ENCODE measurements around the gene SFTPA1. TPM values are rescaled to one million over a fixed set of nuclear protein-coding genes. Genes with fewer than 3 reads are reported as not detected.

The SFTPA1 gene
- total and polyA plus RNA-seq, 9 of the 15 experiments (the other 6 are each of a cell fraction or from before 2014, with no cell fraction given) = 0.04 to 3.5 (median 0.08) TPM; not detected in 5

Other genes with a start within 250 kb of the SFTPA1 start
- 3.6 and 4.9 TPM in 2 replicates for gene ZCCHC24, start 165.3 kb upstream of the SFTPA1 start, total RNA-seq (2014; rRNA removed)
- 3.9 and 4.0 TPM in 2 replicates for gene ZCCHC24, start 165.3 kb upstream of the SFTPA1 start, total RNA-seq (2014; rRNA removed; fragmentation: Illumina TruSeq; extraction: Trizol)
- gene ZCCHC24, start 165.3 kb upstream of the SFTPA1 start, total RNA-seq (2015; rRNA removed; fragmentation: Illumina TruSeq; extraction: Trizol) = 5.5 and 5.7 TPM in 2 replicates
- 11.0 and 11.5 TPM in 2 replicates for gene ZCCHC24, start 165.3 kb upstream of the SFTPA1 start, total RNA-seq (2021)
- 4.6 and 5.0 TPM in 2 replicates for gene ZCCHC24, start 165.3 kb upstream of the SFTPA1 start, polyA plus RNA-seq (2011; rRNA removed)
- gene ZCCHC24, start 165.3 kb upstream of the SFTPA1 start, polyA plus RNA-seq (2014; fragmentation: Illumina TruSeq; extraction: Trizol) = 7.0 and 7.6 TPM in 2 replicates
- under 1 TPM; 0.84 to 0.86 TPM for gene ZCCHC24, start 165.3 kb upstream of the SFTPA1 start, polyA plus RNA-seq (2014; fragmentation: Nextera tagmentation; extraction: Ambion mirVana)
- gene ZCCHC24, start 165.3 kb upstream of the SFTPA1 start, polyA plus RNA-seq (2014; rRNA removed) = 5.1 and 6.0 TPM in 2 replicates
- gene EIF5AL1, start 98.4 kb upstream of the SFTPA1 start, total RNA-seq (2014; rRNA removed) = 0.65 and 0.68 TPM in 2 replicates
- 0.80 and 0.83 TPM in 2 replicates for gene EIF5AL1, start 98.4 kb upstream of the SFTPA1 start, total RNA-seq (2014; rRNA removed; fragmentation: Illumina TruSeq; extraction: Trizol)
- 0.18 and 0.30 TPM in 2 replicates for gene EIF5AL1, start 98.4 kb upstream of the SFTPA1 start, total RNA-seq (2015; rRNA removed; fragmentation: Illumina TruSeq; extraction: Trizol)
- 0.27 and 0.31 TPM in 2 replicates for gene EIF5AL1, start 98.4 kb upstream of the SFTPA1 start, total RNA-seq (2021)
- gene EIF5AL1, start 98.4 kb upstream of the SFTPA1 start, polyA plus RNA-seq (2011; rRNA removed) = 1.6 and 1.8 TPM in 2 replicates
- gene EIF5AL1, start 98.4 kb upstream of the SFTPA1 start, polyA plus RNA-seq (2014; fragmentation: Illumina TruSeq; extraction: Trizol) = 3.2 and 3.4 TPM in 2 replicates
- gene EIF5AL1, start 98.4 kb upstream of the SFTPA1 start, polyA plus RNA-seq (2014; fragmentation: Nextera tagmentation; extraction: Ambion mirVana) = under 1 TPM in 1 of 2 experiments, not detected in 1; 0.03 TPM
- gene EIF5AL1, start 98.4 kb upstream of the SFTPA1 start, polyA plus RNA-seq (2014; rRNA removed) = 0.37 and 0.43 TPM in 2 replicates
- gene SFTPA2, start 50.5 kb upstream of the SFTPA1 start, total RNA-seq (2014; rRNA removed) = not detected in 2 replicates
- not detected in 2 replicates for gene SFTPA2, start 50.5 kb upstream of the SFTPA1 start, total RNA-seq (2014; rRNA removed; fragmentation: Illumina TruSeq; extraction: Trizol)
- not detected in 2 replicates for gene SFTPA2, start 50.5 kb upstream of the SFTPA1 start, total RNA-seq (2015; rRNA removed; fragmentation: Illumina TruSeq; extraction: Trizol)
- 4.1 and 5.3 TPM in 2 replicates for gene SFTPA2, start 50.5 kb upstream of the SFTPA1 start, total RNA-seq (2021)
- gene SFTPA2, start 50.5 kb upstream of the SFTPA1 start, polyA plus RNA-seq (2011; rRNA removed) = not detected in 2 replicates
- gene SFTPA2, start 50.5 kb upstream of the SFTPA1 start, polyA plus RNA-seq (2014; fragmentation: Illumina TruSeq; extraction: Trizol) = not detected in 2 replicates
- not detected for gene SFTPA2, start 50.5 kb upstream of the SFTPA1 start, polyA plus RNA-seq (2014; fragmentation: Nextera tagmentation; extraction: Ambion mirVana)
- not detected in 2 replicates for gene SFTPA2, start 50.5 kb upstream of the SFTPA1 start, polyA plus RNA-seq (2014; rRNA removed)
- gene NUTM2B, start 92.3 kb downstream of the SFTPA1 start, total RNA-seq (2014; rRNA removed) = 2.5 and 3.3 TPM in 2 replicates
- 0.22 and 0.47 TPM in 2 replicates for gene NUTM2B, start 92.3 kb downstream of the SFTPA1 start, total RNA-seq (2014; rRNA removed; fragmentation: Illumina TruSeq; extraction: Trizol)
- 0.80 and 0.87 TPM in 2 replicates for gene NUTM2B, start 92.3 kb downstream of the SFTPA1 start, total RNA-seq (2015; rRNA removed; fragmentation: Illumina TruSeq; extraction: Trizol)
- 1.4 and 2.3 TPM in 2 replicates for gene NUTM2B, start 92.3 kb downstream of the SFTPA1 start, total RNA-seq (2021)
- 0.40 and 0.42 TPM in 2 replicates for gene NUTM2B, start 92.3 kb downstream of the SFTPA1 start, polyA plus RNA-seq (2011; rRNA removed)
- 0.79 and 1.3 TPM in 2 replicates for gene NUTM2B, start 92.3 kb downstream of the SFTPA1 start, polyA plus RNA-seq (2014; fragmentation: Illumina TruSeq; extraction: Trizol)
- not detected for gene NUTM2B, start 92.3 kb downstream of the SFTPA1 start, polyA plus RNA-seq (2014; fragmentation: Nextera tagmentation; extraction: Ambion mirVana)
- 0.90 and 1.6 TPM in 2 replicates for gene NUTM2B, start 92.3 kb downstream of the SFTPA1 start, polyA plus RNA-seq (2014; rRNA removed)
- gene NUTM2E, start 215.8 kb downstream of the SFTPA1 start, total RNA-seq (2014; rRNA removed) = 0.05 TPM in 1 of 2 replicates, not detected in the other
- gene NUTM2E, start 215.8 kb downstream of the SFTPA1 start, total RNA-seq (2014; rRNA removed; fragmentation: Illumina TruSeq; extraction: Trizol) = 0.07 and 0.16 TPM in 2 replicates
- 0.11 TPM in 1 of 2 replicates, not detected in the other for gene NUTM2E, start 215.8 kb downstream of the SFTPA1 start, total RNA-seq (2015; rRNA removed; fragmentation: Illumina TruSeq; extraction: Trizol)
- 0.09 and 0.20 TPM in 2 replicates for gene NUTM2E, start 215.8 kb downstream of the SFTPA1 start, total RNA-seq (2021)
- 0.05 TPM in 1 of 2 replicates, not detected in the other for gene NUTM2E, start 215.8 kb downstream of the SFTPA1 start, polyA plus RNA-seq (2011; rRNA removed)
- gene NUTM2E, start 215.8 kb downstream of the SFTPA1 start, polyA plus RNA-seq (2014; fragmentation: Illumina TruSeq; extraction: Trizol) = 0.04 and 0.18 TPM in 2 replicates
- not detected for gene NUTM2E, start 215.8 kb downstream of the SFTPA1 start, polyA plus RNA-seq (2014; fragmentation: Nextera tagmentation; extraction: Ambion mirVana)
- gene NUTM2E, start 215.8 kb downstream of the SFTPA1 start, polyA plus RNA-seq (2014; rRNA removed) = 0.08 TPM in 1 of 2 replicates, not detected in the other

Measured in K562 (cell line).